Astrocyte (in vitro differentiated cells and primary cell): ENCODE measurements around the gene GNB1L. TPM values are rescaled to one million over a fixed set of nuclear protein-coding genes. Genes with fewer than 3 reads are reported as not detected.

Experiments
- DNase-seq: peaks from one replicate; pipeline ENCODE4 v3.0.0-alpha.2; 2010; ENCODE audit warnings: low read depth
- FAIRE-seq: peaks from 2 replicates; lab custom pipeline; 2011; peaks lifted over from hg19 to GRCh38; lab: Jason Lieb, UNC
- H2AFZ ChIP-seq: 2 replicates; pipeline ENCODE4 v1.6.0; 2012; ENCODE audit warnings: low read depth, low read length, inconsistent platforms
- H3K27ac ChIP-seq: 2 replicates; pipeline ENCODE4 v1.5.1; 2011; ENCODE audit warnings: low read depth, low read length, inconsistent platforms
- H3K27me3 ChIP-seq: 2 replicates; pipeline ENCODE4 v1.6.0; 2011; ENCODE audit warnings: low read length, inconsistent platforms; ENCODE audit not compliant: insufficient read depth
- H3K36me3 ChIP-seq: 2 replicates; pipeline ENCODE4 v1.5.1; 2011; ENCODE audit warnings: low read length, inconsistent platforms; ENCODE audit not compliant: insufficient read depth
- H3K4me1 ChIP-seq: 2 replicates; pipeline ENCODE4 v1.5.1; 2011; ENCODE audit warnings: low read length, inconsistent platforms; ENCODE audit not compliant: insufficient read depth
- H3K4me2 ChIP-seq: 2 replicates; pipeline ENCODE4 v1.6.0; 2012; ENCODE audit warnings: low read length, inconsistent platforms
- H3K4me3 ChIP-seq: 2 replicates; pipeline ENCODE4 v1.5.1; 2011; ENCODE audit warnings: low read depth, mild to moderate bottlenecking, low read length, inconsistent platforms; ENCODE audit not compliant: insufficient read depth
- H3K79me2 ChIP-seq: 2 replicates; pipeline ENCODE4 v1.6.0; 2012; ENCODE audit warnings: mild to moderate bottlenecking, low read length, inconsistent platforms; ENCODE audit not compliant: insufficient read depth
- H3K9ac ChIP-seq: 2 replicates; pipeline ENCODE4 v1.6.0; 2012; ENCODE audit warnings: mild to moderate bottlenecking, low read length, inconsistent platforms
- H3K9me3 ChIP-seq: 2 replicates; pipeline ENCODE4 v1.5.1; 2012; ENCODE audit warnings: low read depth, mild to moderate bottlenecking, low read length, inconsistent platforms; ENCODE audit not compliant: insufficient read depth
- H4K20me1 ChIP-seq: 2 replicates; pipeline ENCODE4 v1.6.0; 2012; ENCODE audit warnings: low read length, inconsistent platforms; ENCODE audit not compliant: insufficient read depth
- H3K27ac Mint-ChIP-seq: one replicate; pipeline ENCODE4 v1.8.0; 2021; ENCODE audit warnings: mild to moderate bottlenecking, mixed read lengths; ENCODE audit not compliant: unreplicated experiment
- H3K27me3 Mint-ChIP-seq: one replicate; pipeline ENCODE4 v1.8.0; 2021; ENCODE audit warnings: low read depth, mixed read lengths; ENCODE audit not compliant: unreplicated experiment
- H3K36me3 Mint-ChIP-seq: one replicate; pipeline ENCODE4 v1.8.0; 2021; ENCODE audit warnings: low read depth, mixed read lengths; ENCODE audit not compliant: unreplicated experiment
- H3K4me1 Mint-ChIP-seq: one replicate; pipeline ENCODE4 v1.8.0; 2021; ENCODE audit warnings: low read depth, mixed read lengths; ENCODE audit not compliant: unreplicated experiment
- H3K4me3 Mint-ChIP-seq: one replicate; pipeline ENCODE4 v1.8.0; 2021; ENCODE audit warnings: mild to moderate bottlenecking, moderate library complexity, mixed read lengths; ENCODE audit not compliant: unreplicated experiment
- H3K9me3 Mint-ChIP-seq: one replicate; pipeline ENCODE4 v1.8.0; 2021; ENCODE audit warnings: mild to moderate bottlenecking, mixed read lengths; ENCODE audit not compliant: unreplicated experiment
- CTCF ChIP-seq: IDR thresholded peaks from 2 replicates; pipeline ENCODE4 v1.5.1; 2011; ENCODE audit warnings: low read depth, mild to moderate bottlenecking, inconsistent platforms, low read length, moderate library complexity; ENCODE audit not compliant: insufficient read depth
- EZH2 ChIP-seq: IDR thresholded peaks from 2 replicates; pipeline ENCODE4 v1.6.1; 2012; ENCODE audit warnings: mild to moderate bottlenecking, low read length, inconsistent platforms; ENCODE audit not compliant: insufficient read depth
- total RNA-seq: library from RNA; stranded (reverse); gene quantifications from 2 replicates; pipeline ENCODE4 v1.2.1, GENCODE V29; 2021

Gene GNB1L
- total RNA-seq, 1 donor from 2014 or later, result 14.3 TPM

- Histone ChIP-seq H3K79me2 (no peaks in the 10 kb centered on the region), H4K20me1 (peaks cover 8% of the 10 kb centered on the region), H3K4me3 (no peak overlapping the region), H2AFZ (no peak overlapping the region), H3K36me3 (no peaks in the 10 kb centered on the region), H3K9ac (no peak overlapping the region), H3K27ac (no peak overlapping the region), H3K9me3 (no peaks in the 10 kb centered on the region), H3K4me2 (no peak overlapping the region), H3K4me1 (no peaks in the 10 kb centered on the region), H3K27me3 (no peaks in the 10 kb centered on the region)
- DNase-seq (no peak), FAIRE-seq (no peak)
- Mint-ChIP-seq H3K4me3 (no peak overlapping the region), H3K9me3 (no peaks in the 10 kb centered on the region), H3K36me3 (peaks cover 4% of the 10 kb centered on the region), H3K27ac (no peak overlapping the region), H3K4me1 (no peaks in the 10 kb centered on the region), H3K27me3 (peaks cover under 1% of the 10 kb centered on the region)
- TF ChIP-seq EZH2 (no peak), CTCF (no peak)
Measured at GRCh38 chr22:19822301-19823117, 32.2 kb downstream of the GNB1L start.

- Mint-ChIP-seq H3K27ac (no peak overlapping the region), H3K4me1 (no peaks in the 10 kb centered on the region)
- no peak for FAIRE-seq
Measured at GRCh38 chr22:19821523-19822300, 33.0 kb downstream of the GNB1L start.

GRCh38 chr22:19820880-19821522 lies 33.7 kb downstream of the GNB1L start:
- Histone ChIP-seq H4K20me1 (peaks cover 8% of the 10 kb centered on the region), H3K9me3 (no peaks in the 10 kb centered on the region), H3K27me3 (no peaks in the 10 kb centered on the region), H3K79me2 (no peaks in the 10 kb centered on the region), H3K9ac (no peak overlapping the region), H3K36me3 (no peaks in the 10 kb centered on the region), H3K4me1 (no peaks in the 10 kb centered on the region), H3K4me2 (no peak overlapping the region), H2AFZ (no peak overlapping the region), H3K4me3 (no peak overlapping the region), H3K27ac (no peak overlapping the region)
- Mint-ChIP-seq H3K4me3 (no peak overlapping the region), H3K27me3 (peaks cover 4% of the 10 kb centered on the region), H3K9me3 (no peaks in the 10 kb centered on the region), H3K4me1 (no peaks in the 10 kb centered on the region), H3K36me3 (peaks cover under 1% of the 10 kb centered on the region), H3K27ac (peak overlapping the region; percentile 12)
- DNase-seq (no peak), FAIRE-seq (no peak)
- no peak for TF ChIP-seq CTCF
- TF ChIP-seq EZH2, result no peak

More at GRCh38 chr22:19821523-19822300, 33.0 kb downstream of the GNB1L start:
- DNase-seq, result no peak
- Mint-ChIP-seq H3K4me3 (no peak overlapping the region), H3K27me3 (peaks cover 4% of the 10 kb centered on the region), H3K36me3 (peaks cover 4% of the 10 kb centered on the region), H3K9me3 (no peaks in the 10 kb centered on the region)
- Histone ChIP-seq H3K9ac (no peak overlapping the region), H3K36me3 (no peaks in the 10 kb centered on the region), H2AFZ (no peak overlapping the region), H3K9me3 (no peaks in the 10 kb centered on the region), H3K27me3 (no peaks in the 10 kb centered on the region), H4K20me1 (peaks cover 8% of the 10 kb centered on the region), H3K4me1 (no peaks in the 10 kb centered on the region), H3K4me2 (no peak overlapping the region), H3K79me2 (no peaks in the 10 kb centered on the region), H3K27ac (no peak overlapping the region), H3K4me3 (no peak overlapping the region)
- TF ChIP-seq EZH2, result no peak
